Hypothalamus (tissue), 51 donors: Measurements from ENCODE around the gene REEP1.

Experiments used
- DNase-seq, 51 donors: peaks; one replicate each; lab custom pipeline; 2025; lab: John Stamatoyannopoulos, UW

REEP1 gene, protein sequence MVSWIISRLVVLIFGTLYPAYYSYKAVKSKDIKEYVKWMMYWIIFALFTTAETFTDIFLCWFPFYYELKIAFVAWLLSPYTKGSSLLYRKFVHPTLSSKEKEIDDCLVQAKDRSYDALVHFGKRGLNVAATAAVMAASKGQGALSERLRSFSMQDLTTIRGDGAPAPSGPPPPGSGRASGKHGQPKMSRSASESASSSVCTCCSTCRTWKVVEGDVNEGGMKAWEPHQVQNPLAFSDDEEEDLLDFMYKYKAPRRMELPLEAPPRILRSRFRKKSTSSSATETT

DNA sequence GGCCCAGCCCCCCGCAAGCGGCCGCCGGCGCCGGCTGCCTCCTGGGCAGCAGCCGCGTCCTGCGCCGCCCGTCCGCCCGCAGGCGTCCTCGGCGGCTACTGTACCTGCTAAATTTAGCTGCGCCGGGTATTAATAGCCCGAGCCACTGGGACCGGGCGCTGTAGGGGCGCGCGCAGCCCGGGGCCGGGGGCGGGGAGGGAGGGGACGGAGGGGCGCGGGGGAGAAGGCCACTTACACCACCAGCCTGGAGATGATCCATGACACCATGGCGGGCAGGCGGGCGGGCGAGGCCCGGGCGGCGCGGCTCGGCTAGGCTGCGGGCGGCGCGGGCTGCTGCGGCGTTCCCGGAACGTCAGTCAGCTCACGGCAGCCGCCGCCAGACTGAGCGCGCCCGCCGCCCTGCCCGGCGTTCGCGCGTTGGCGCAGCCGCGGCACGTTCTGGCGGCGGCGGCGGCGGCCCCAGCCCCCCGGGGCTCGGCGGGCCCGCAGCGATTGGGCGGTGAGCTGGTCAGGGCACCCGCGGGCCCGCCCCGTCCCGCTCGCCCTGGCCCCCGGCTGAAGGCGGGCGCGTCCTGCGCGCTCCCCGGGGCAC, at the start of gene REEP1:
TSS of gene REEP1 (minus strand) at position 383 of the 592 bp plus-strand sequence. CDS start at position 267, 116 bp downstream.
- DNase-seq: peak in 9 of 51 donors; percentile 12 to 53 (median 22)

DNA sequence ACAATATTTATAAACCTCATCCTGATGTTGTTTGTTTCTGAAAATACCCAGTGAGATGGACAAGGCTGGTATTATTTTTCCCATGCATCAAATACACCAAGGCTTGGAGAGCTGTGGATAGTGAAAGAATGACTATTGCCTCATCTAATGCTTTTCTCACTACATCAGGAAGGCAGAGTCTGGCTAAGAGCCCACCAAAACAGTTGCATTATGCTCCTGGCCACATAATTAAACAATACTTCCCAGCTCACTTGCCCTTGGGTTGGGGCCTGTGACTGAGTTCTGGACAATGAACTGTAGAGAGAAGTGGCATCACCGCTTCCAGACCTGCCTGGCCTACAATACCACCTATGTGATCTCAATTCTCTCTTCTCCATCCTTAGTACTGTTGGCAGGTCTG, 46.4 kb upstream of the REEP1 start:
- no peak for DNase-seq

DNA sequence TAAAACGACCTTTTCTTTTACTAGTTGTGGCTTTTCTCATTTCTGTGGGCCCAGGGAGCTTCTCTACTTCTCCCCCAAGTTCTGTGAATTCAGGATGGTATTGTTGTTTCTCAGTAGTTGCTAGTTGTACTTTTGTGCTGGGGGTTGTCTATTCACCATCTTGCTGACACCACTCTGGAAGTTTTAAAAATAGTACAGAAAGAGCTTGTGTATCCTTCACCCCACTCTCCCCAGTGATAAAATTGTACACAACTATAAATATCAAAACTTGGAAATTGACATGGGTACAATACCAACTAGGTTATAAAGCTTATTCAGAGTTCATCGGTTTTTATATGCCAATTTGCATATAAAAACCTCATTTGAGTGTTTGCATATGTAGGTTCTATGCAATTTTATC, 45.3 kb upstream of the REEP1 start:
- no peak for DNase-seq

DNA sequence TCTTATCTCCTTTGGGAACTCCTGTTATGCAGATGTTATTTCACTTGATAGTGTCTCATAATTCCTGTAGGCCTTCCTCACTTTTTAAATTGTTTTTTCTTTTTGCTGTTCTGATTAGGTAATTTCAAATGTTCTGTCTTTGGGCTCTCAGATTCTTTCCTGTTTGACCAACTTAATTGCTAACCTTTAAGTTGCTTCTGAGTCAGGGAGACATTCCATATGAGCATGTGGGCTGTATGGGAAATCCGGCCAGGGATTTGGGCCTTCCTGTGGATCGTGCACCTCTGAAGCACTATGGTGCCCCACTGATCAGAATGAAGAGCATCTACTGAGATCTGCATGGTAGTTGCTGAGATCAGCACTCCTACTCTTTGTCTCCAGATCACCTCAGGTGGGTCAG, 44.7 kb upstream of the REEP1 start:
- no peak for DNase-seq

DNA sequence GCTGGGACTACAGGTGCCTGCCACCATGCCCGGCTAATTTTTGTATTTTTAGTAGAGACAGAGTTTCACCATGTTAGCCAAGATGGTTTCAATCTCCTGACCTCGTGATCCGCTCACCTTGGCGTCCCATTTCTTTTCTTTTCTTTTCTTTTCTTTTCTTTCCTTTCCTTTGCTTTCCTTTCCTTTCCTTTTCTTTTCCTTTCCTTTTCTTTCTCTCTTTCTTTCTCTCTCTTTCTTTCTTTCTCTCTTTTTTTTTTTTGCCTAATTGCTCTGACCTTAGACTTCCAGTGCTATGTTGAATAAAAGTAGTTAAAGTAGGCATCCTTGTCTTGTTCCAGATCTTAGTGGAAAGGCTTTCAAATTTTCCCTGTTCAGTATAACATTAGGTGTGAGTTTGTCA, 41.0 kb upstream of the REEP1 start:
- DNase-seq: no peak

DNA sequence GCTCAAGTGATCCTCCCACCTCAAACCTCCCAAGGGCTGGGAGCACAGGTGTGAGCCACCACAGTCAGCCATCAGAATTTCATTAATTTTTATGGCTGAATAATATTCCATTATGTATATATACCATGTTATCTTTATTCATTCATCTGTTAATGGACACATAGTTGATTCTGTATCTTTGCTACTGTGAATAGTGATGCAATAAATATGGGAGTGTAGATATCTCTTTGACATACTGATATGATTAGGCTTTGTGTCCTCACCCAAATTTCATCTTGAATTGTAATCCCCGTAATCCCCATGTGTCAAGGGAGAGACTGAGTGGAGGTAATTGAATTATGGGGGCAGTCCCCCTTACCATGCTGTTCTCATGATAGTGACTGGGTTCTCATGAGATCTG, 38.2 kb upstream of the REEP1 start:
- no peak for DNase-seq

DNA sequence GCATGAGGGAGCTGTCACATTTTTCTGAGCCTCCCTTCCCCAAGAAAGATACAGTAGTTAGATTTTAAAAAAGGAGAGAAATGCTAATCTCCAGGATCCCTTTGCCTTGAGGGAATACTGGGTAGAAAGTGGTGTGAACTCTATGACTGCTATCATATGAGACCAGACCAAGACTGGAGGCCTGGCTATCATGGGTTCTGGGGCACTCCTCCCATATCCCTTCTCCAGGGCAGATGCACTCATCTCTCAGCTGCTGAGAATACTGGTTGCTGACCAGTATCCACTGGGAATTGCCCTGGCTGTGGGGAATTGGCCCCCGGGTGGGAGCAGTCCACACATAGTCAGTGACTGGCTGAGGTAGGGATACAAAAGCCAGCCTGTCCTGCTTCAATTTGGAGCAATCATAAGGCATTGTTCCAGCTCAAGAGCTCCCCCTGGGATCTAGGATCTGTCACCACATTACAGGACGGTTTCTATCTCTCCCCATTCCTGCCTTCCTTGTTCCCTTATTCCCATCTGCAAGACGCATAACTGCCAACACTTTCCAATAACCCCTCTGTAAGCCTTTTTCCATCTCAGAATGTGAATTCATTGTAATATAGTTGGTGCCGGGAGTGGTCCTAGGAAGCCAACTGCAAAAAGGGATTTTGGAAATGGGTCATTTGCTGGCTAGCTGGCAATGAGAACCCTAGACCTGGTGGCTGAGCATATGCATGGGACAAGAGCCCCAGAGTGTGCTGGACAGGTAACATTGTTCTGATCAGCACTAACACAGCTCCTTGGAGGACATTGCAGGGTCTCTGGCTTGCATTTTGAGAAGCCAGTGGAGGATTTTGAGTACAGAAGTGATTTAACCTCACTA, 35.4 kb upstream of the REEP1 start:
- DNase-seq: peak in 8 of 51 donors; percentile 2 to 19 (median 6)

DNA sequence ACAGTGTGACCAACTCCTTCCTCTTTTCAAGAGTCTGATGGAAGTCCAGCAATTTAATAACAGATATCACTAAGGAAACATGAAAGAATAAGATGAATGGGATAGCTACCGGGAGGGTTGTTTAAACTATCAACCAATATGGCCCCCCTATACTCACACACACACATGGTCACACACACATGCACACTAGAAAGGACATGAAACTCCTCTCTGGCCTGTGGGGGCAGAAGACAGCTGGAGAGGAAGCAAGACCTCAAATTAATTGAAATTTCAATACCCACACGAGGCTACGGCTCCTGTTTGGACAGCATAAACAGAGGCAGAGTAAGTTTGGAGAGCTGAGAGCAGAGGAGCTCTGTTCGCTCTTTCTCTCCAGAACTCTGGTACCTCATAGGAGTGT, 34.7 kb upstream of the REEP1 start:
- no peak for DNase-seq

DNA sequence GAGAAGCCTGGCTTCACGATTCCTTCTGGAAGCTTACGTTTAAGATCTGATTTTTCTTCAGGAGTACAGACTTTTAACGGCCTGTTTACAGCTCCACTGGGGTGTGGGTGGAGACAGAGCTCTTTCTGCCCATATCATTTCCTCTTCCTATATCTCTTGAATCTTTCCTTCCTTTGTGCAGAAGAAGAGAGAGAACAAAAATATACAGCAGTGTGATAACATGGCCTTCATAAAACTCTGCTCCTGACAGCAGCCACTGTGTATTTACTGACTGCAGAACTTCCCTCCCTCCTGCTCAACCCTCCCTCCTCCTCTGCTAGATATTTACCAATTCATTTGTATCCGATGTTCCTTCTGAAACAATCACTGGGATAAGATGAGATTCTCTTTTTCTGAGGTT, 34.1 kb upstream of the REEP1 start:
- DNase-seq: no peak

DNA sequence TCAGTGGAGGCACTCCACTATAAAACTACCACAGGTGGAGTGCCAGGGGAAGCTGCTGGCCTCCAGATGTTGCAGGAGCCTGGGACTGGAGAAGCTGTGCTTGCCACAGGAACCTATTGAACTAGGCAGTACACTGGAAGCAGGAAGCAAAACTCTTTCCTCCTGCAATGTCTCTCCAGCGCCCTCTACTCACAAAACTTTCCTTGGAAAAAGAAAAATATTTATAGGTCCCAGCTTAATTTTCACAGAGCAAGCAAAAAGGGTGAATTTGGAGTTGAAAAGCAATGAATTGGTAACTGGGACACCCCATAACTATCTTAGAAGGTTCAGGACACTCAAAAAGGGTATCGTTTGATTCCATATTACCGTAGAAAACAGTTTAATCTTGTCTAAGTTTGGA, 33.2 kb upstream of the REEP1 start:
- DNase-seq: no peak

DNA sequence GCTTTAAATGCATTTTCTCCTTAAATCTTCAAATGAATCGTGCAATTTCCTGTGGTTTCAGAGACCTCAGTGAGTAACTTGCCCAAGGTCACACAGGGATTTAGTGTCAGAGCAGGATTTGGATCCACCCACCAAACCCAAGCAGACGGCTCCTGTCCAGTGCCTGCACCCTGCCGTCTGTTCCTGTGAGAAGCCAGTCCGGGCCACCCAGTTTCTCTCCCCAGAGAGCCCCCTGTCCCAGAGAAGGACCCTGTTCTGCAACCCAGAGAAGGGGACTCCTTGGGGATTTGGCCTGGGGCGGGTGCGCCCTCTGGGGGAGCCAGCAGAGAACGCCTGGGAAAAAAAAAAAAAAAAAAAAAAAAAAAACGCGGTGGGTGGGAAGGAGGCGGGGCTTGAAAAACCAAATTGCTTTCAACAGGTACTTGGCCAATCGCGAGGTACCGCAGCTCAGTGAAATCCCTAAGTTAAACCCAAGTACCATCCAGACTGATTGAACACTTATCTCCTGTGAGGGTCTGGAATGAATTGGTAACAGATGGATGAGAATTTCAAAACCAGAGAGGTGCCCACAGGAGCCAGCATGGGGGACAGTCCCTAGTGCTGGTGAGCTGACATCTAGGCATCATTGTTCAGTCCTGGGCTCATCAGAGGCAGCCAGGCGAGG, 30.9 kb upstream of the REEP1 start:
- DNase-seq: peak in 24 of 51 donors; percentile 2 to 48 (median 16)

DNA sequence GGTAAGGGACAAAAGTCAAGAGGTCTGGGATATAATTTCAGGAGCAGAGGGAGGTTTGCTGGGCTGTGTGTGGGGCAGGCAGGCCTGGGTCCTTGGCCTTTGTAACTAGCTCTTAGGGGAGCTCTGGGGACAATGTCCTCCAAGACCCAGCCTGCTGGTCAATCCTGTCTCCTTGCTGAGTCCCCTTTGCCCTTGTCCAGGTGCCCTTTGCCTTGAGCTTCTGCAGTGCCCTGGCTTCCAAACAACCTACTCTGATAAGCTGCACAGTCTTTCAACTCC, 30.0 kb upstream of the REEP1 start:
- no peak for DNase-seq

DNA sequence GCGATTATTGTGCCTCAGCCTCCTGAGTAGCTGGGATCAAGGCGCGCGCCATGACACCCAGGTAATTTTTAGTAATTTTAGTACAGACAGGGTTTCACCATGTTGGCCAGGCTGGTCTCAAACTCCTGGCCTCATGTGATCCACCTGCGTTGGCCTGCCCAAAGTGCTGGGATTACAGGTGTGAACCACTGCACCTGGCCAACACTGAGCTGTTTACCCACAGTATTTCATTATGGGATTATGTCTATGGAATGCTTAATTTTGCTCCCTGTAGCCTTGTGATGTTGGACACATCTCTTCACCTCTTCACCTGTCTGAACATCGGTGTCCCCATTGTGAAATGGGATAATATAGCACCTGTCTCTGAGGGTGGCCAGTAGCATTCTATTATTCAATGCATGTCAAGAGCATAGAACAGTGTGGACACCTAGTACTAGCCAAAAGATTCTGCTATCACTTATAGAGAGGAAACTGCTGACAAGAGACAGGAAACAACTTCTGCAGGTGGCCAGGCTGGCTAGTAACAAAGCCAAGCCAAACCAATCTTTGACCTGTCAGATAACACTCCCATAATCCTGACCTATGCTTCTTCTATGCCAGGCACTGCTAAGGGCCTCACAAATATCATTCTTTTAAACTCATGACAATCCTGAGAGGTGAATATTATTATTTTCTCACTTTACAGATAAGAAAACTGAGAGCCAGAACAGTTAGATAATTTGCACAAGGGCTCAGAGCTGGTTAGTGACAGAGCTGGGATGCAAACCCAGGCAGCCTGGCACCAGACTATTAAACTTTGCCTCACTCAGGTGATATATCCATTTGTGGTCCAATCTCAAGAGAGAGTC, 29.4 kb upstream of the REEP1 start:
- DNase-seq: no peak

DNA sequence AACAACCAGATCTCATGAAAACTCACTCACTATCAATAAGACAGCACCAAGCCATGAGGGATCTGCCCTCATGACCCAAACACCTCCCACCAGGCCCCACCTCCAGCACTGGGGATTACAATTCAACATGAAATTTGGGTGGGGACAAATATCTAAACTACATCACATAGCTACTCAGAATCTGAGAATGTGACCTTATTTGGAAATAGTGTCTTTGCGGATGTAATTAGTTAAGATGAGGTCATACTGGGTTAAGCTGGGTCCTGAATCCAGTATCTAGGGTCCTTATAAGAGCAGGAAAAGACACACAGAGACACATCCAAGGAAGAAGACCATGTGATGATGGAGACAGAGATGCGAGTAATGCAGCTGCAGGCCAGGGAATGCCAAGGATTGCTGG, 27.5 kb upstream of the REEP1 start:
- DNase-seq: no peak

DNA sequence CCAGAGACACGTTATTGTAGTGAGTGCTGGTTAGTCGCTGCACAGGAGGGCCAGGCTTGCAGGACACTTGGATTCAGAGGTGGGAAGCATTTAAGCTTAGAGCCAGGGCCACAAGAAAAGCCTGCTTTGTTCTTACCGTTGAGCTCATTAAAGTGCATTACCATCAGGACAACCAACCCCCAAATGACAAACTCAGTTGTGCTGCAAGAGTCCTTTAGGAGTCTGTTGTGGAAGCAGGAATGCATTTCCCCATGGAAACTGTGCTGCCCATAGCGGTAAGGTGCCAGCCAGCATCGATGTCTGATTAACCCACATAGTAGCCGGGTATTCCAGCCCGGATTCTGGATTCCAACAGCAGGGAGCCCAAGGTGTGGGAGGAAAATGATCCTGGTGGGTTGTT, 23.4 kb upstream of the REEP1 start:
- peak in 1 of 51 donors; percentile 26 for DNase-seq

DNA sequence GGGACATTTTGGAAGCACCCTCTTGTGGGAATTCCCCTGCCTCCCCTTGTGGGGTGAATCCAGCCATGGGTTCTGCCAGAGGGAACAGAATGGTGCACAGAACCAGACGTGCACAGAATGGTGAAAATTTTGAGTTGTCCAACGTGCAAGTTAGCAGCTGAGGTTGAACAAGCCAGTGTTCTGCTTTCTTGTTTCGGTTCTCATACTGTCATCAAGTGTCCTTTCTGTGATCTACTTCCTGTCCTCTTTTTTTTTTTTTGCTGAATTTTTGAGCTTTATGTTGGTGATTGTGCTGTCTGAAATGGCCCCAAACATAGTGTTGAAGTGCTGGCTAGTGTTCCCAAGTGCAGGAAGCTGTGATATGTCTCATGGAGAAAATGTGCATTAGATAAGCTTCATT, 21.5 kb upstream of the REEP1 start:
- no peak for DNase-seq

DNA sequence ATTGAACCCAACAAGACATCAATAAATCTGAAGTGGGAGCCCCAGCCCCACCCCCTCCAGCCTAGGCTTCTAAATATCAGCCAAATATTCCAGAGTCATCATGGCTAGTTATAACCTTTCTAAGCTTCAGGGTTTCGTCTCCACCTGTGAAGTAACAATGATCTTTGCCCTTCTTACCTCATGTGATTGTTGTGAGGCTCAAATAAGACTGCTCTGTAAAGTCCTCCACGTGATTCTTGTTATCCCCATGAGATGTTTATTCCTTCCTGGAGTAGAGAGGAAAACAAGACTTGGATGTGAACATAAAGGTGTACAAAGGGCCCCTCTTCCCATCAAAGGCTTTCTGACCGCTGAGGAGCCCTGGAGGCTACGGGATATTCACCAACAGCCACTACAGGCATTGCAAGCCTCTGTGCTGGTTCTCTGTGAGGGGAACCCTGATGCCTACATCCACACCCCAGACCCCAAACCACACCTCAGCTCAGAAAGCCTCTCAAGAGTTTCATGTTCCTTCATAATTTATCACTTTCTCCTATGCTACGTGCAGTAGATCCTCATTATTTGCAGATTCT, 20.1 kb upstream of the REEP1 start:
- no peak for DNase-seq

DNA sequence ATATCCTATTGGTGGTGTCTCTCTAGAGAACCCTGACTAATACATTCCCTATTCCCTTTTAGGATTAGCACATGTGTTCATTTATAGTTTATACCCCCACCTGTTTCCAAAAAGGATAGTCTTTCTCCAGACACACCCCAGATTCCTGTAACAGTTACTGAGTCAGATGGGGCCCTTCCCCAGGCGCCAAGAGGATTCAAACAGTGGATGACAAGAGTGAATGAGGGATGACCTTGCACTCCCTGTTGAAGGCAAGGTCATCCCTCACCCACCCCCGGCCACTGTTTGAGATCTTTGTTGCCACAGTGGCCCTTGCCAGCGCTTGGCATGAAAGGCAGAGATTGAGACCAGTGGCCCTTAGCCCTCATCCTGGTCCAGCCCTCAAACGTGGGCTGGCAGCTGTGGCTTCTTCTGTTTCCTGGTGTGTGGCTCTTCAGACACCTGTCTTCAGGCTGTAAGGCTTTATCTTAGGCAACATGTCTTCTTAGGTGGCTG, 15.3 kb upstream of the REEP1 start:
- DNase-seq: no peak

DNA sequence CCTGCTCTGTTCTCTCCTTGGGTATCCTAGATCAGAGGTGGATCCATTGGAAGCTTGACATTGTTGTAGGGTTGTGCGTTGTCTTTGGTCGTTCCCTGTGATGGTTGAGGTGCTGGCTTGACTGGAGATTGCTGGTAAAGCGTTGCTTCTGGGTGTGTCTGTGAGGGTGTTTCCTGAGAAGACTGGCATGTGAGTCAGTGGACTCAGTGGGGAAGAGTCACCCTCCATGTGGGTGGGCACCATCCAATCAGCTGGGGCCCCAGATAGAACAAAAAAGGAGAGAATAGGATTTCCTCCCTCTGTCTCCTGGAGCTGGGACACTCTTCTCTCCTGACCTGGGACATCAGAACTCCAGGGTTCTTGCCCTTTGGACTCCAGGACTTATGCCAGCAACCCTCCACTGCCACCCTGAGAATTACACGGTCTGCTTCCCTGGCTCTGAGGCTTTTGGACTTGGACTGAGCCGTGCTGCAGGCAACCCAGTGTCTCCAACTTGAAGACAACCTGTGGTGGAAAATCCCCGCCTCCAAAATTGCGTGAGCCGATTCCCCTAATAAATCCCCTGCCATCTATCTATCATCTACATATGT, 14.8 kb upstream of the REEP1 start:
- DNase-seq: no peak

DNA sequence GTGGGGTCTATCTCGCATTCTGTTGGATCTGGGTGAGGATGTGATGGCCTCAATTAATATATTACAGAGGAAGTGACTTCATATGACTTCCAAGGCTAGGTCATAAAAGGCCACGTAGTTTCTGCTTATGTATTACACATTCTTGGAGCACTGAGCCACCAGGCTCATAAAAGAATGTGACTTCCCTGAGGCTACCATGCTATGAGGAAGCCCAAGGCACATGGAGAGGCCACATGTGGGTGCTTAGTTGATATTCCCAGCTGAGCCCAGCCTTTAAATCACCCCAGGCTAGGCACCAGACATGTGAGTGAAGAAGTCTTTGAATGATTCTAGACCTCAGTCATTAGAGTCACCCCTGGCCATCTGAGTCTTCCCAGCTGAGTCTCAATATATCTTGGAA, 13.3 kb upstream of the REEP1 start:
- no peak for DNase-seq
